ENCODE measurements around the gene MEGF11.
"Not testable (repeated sequence)": the region's sequence is repeated elsewhere in the genome, so short reads cannot be mapped to it uniquely, and the experiment has no call there.

The MEGF11 gene

GRCh38 chr15:66275352-66275751 is 21.8 kb upstream of the MEGF11 start:
- FAIRE-seq, result no peak

DNA sequence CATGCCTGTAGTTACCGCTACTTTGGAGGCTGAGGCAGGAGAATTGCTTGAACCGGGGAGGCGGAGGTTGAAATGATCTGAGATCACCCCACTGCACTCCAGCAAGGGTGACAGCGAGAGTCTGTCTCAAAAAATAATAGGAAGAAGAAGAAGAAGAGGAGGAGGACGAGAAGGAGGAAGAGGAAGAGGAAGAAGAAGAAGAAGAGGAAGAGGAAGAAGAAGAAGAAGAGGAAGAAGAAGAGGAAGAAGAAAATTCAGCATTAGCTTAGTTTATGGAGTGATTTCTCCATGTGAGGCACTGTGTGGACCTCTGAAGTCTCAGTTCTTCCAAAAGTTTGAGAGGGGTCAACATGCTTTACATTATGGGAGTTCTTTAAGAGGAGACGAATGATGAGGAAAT is 17.4 kb upstream of the MEGF11 start:
- FAIRE-seq, result no peak

DNA sequence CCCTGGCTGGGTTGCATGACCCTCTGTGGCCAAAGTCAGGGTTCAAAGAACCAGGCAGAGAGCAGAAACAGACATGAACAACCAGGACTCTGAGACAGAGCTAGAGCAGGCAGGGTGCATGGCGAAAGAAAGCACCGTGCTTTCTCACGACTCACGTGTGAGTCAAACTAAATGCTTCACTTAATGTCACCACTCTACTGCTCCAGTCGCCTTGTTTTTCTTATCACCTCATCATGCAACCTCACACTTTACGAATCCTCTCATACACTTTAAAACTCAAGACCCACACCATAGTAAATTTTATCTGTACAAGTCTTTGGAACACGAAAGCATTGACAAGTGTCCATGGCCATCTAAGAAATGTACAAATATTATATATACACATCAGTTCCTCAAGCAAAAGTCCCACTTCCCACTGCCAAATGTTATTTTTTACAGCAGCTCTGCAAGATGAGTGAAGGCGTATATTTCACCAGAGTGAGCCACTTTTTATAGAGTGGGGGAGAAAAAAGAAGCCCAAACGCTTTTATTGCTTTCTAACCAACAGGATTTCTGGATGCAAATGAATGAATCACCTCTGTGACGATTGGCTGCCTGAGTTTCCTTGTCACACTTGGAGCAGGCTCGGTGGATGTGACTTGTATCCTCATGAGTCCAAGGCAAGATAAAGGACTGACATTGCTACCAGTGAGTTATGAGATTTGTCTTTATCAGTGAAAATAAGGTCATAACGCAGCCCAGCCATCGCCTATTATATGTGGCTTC is 16.0 kb upstream of the MEGF11 start:
- no peak for FAIRE-seq

DNA sequence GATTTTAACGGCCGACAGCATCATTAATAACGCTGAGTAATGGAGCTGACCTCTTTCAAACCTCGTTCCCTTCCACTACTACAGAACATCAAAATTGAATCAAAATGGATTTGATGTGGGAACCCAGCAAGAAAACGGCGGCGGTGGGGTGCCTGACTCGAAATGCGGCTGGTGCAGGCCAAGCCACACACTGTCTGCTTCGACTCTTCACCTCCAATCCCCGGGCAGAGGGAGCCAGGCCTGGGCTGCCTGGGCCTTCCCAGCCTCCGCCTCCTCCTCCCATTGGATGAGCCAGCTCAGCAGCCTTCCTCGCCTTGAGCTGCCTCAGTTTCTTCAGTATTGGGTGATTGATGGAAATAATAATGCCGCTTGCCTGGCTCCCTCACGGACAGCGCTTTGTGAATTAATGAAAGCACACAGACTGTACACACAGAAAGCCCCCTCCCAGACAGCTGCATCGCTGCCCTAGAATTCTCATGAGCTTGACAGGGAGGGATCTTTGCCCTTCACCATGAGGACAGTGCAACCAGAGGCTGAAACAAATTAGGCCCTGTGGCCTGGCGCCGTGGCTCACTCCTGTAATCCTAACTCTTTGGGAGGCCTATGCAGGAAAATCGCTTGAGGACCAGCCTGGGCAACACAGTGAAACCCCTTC is 11.4 kb upstream of the MEGF11 start:
- no peak for FAIRE-seq

- not testable (repeated sequence) for FAIRE-seq
Measured at GRCh38 chr15:66262837-66263236, 9.3 kb upstream of the MEGF11 start.

DNA sequence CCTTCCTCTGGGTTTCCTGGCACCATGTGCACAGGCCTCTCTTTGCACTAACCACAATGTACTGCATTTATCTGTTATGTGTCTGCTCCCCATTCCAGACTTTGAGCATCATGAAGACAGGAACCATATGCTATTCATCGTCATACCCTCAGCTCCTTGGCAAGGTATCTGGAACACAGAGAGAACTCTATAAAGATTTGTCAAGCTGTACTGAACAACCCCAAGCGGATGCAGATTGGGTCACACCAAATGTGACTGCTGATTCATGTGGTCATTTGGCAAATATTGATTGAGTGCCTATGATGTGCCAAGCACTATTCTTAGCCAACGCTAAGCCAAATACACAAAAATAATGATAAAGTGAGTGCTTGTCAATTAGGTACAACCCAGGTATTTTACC is 7.5 kb upstream of the MEGF11 start:
- no peak for FAIRE-seq

DNA sequence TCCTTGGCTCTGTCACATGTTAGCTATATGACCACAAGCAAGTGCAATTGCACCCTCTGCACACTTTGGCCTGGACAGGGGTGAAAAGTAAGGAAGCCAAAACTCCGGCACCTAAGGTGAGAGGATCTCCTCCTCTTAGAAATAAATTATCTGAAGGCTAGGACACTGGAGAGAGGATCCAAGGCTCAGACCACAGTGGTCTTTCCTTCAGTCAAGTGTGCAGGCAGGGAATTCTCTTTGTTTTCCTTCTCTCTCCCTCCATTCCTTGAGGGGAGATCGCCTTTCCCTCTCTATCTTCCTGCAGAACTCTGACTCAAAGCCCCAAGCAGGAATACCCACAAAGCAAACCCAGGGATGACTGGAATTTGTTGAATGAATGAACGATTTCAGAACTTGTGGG is 3.1 kb upstream of the MEGF11 start:
- FAIRE-seq, result no peak

GRCh38 chr15:66254951-66255676 is 1.6 kb upstream of the MEGF11 start:
- FAIRE-seq, result no peak

- FAIRE-seq, result no peak
Measured at GRCh38 chr15:66254089-66254950, 770 bp upstream of the MEGF11 start.

GRCh38 chr15:66252685-66253417 is 699 bp downstream of the MEGF11 start:
- no peak for FAIRE-seq

GRCh38 chr15:66251790-66252684 is 1.5 kb downstream of the MEGF11 start:
- no peak for FAIRE-seq

- FAIRE-seq, result no peak
Measured at GRCh38 chr15:66251065-66251789, 2.3 kb downstream of the MEGF11 start.

- no peak for FAIRE-seq
Measured at GRCh38 chr15:66249605-66250174, 3.9 kb downstream of the MEGF11 start.

GRCh38 chr15:66246937-66247336 is 6.6 kb downstream of the MEGF11 start:
- no peak for FAIRE-seq

- not testable (repeated sequence) for FAIRE-seq
Measured at GRCh38 chr15:66245832-66246231, 7.7 kb downstream of the MEGF11 start.

GRCh38 chr15:66241908-66242285 is 11.7 kb downstream of the MEGF11 start:
- no peak for FAIRE-seq

DNA sequence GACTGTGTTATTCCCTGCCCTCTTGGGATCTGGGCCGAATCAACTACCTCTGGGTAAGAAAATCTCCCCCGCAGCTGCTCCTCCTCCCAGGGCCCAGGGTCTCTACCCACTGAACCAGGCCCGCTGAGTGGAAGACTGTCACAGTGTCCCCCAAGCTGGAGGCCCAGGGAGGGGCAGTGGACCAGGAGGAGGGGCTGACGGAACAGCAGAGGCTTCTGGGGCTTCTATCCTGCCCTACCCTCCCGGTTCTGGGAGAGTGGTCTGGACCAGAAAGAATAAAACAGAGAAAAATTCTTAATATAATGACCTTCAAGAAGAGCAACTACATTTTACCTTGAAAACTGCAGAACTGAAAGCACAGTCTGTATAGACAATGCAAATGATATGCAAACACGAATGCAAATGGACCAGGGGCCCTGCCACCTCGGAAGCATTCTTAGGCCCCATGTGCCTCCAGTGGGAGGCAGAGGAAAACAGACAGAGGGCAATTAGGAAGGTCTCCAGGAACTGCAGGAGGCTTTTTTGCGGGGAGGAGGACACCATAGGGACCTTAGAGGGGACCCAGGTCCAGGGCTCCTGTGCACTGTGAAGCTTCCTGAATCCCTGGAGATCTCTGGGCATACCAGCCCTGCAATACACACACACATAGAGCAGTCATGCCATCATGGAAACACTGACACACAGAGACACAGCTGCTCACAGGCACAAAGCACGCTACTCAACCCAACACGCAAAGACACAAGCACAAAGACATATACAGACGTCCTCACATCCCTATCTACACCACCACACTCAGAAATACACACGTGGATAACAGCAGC is 12.3 kb downstream of the MEGF11 start:
- no peak for FAIRE-seq

- no peak for FAIRE-seq
Measured at GRCh38 chr15:66240240-66240794, 13.2 kb downstream of the MEGF11 start.

DNA sequence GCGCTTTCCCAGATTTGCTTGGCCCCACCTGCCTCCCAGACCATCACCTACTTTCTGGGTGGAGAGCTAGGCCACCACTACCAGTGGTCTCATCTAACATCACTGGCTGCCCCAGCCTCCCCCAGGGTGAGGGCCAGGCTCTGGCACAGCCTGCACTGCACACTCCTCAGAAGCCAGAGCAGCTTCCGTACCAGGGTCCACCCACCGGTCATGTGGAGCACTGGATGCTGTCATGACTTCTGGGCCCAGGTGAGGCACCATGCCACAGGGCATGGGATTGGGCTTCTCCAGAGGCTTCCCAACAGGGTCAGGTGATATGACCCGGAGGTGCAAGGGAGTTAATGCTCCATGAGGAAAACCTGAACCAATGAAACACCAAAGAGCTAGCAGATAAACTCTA is 14.0 kb downstream of the MEGF11 start:
- no peak for FAIRE-seq
